HepG2 (cell line): ENCODE measurements around the gene PIM1. TPM values are rescaled to one million over a fixed set of nuclear protein-coding genes. Genes with fewer than 3 reads are reported as not detected.

ENCODE experiments used
- FOXA3 ChIP-seq: IDR thresholded peaks from 2 replicates; pipeline ENCODE4 v1.6.1; 2016; ENCODE audit warnings: missing genetic modification reagents, missing compliant biosample characterization
- HNRNPK ChIP-seq: fragments of 200-400 bp; formaldehyde crosslinking; IDR thresholded peaks from 2 replicates; pipeline ENCODE4 v1.6.1; 2018; ENCODE audit warnings: low read length, low read depth, moderate library complexity, mild to moderate bottlenecking; ENCODE audit not compliant: poor library complexity, severe bottlenecking
- LCORL ChIP-seq, 2 experiments: fragments of 450-650 bp in 1 of 2; sonication (generic) in 1 of 2; formaldehyde crosslinking in 1 of 2; IDR thresholded peaks; 2 replicates each; pipeline versions ENCODE4 v1.5.0 to v1.6.1; 2017 to 2020; ENCODE audit warnings: antibody characterized with exemption in 1 of 2, missing genetic modification reagents in 1 of 2
- MTF2 ChIP-seq: sonication (generic); formaldehyde crosslinking; IDR thresholded peaks from 2 replicates; pipeline ENCODE4 v1.5.0; 2020; ENCODE audit warnings: missing genetic modification reagents, borderline replicate concordance
- RBFOX2 ChIP-seq: fragments of 200-400 bp; formaldehyde crosslinking; IDR thresholded peaks from 2 replicates; pipeline ENCODE4 v1.6.1; 2017; ENCODE audit warnings: low read depth, mild to moderate bottlenecking, low read length
- SOX13 ChIP-seq, 3 experiments: fragments of 450-650 bp in 1 of 3; sonication (generic) in 1 of 3; formaldehyde crosslinking in 1 of 3; IDR thresholded peaks in 2 of 3; conservative IDR thresholded peaks in 1 of 3; 2 replicates each; pipeline versions ENCODE4 v1.5.0 to v1.6.1; 2016 to 2020; ENCODE audit warnings: antibody characterized with exemption in 1 of 3, mild to moderate bottlenecking in 1 of 3, missing compliant biosample characterization in 1 of 3, missing genetic modification reagents in 1 of 3, moderate library complexity in 1 of 3
- ZBTB21 ChIP-seq: sonication (generic); formaldehyde crosslinking; IDR thresholded peaks from 2 replicates; pipeline ENCODE4 v1.4.0; 2020; ENCODE audit warnings: missing genetic modification reagents
- ZFP1 ChIP-seq: IDR thresholded peaks from 2 replicates; pipeline ENCODE4 v1.6.1; 2016
- polyA plus RNA-seq, 8 experiments: library from polyadenylated mRNA; depleted of rRNA in 3 of 8; stranded (reverse) in 7 of 8; unstranded in 1 of 8; fragments of >200 nt; fragmentation: Illumina TruSeq in 4 of 8; extraction: Trizol in 4 of 8; gene quantifications; 2 replicates each; pipeline versions ENCODE4 v1.2.1 to v1.2.3, GENCODE V29; 2011 to 2016; ENCODE audit warnings: low read depth in 4 of 8, missing spikeins in 1 of 8, mixed read lengths in 1 of 8; ENCODE audit not compliant: insufficient read depth in 1 of 8
- total RNA-seq, 5 experiments: library from RNA; depleted of rRNA; stranded (reverse); fragments of >200 nt; fragmentation: Illumina TruSeq; extraction: Trizol; gene quantifications; 2 replicates each; pipeline ENCODE4 v1.2.3, GENCODE V29; 2016; ENCODE audit warnings: low read depth in 1 of 5
- TF ChIP-seq, protein P1 (sequence below): sonication (generic); formaldehyde crosslinking; conservative IDR thresholded peaks from 2 replicates; pipeline ENCODE4 v1.4.0; 2020; ENCODE audit warnings: mild to moderate bottlenecking, missing genetic modification reagents, moderate library complexity
- TF ChIP-seq, protein P2 (sequence below), 2 experiments: fragments of 450-650 bp in 1 of 2; sonication (generic) in 1 of 2; formaldehyde crosslinking in 1 of 2; IDR thresholded peaks; 2 replicates each; pipeline versions ENCODE4 v1.6.1 to v1.8.0; 2016 to 2022; ENCODE audit warnings: antibody characterized with exemption in 1 of 2, mild to moderate bottlenecking in 1 of 2, missing genetic modification reagents in 1 of 2
- TF ChIP-seq, protein P3 (sequence below): sonication (generic); formaldehyde crosslinking; IDR thresholded peaks from 2 replicates; pipeline ENCODE4 v1.5.0; 2020; ENCODE audit warnings: missing genetic modification reagents
- TF ChIP-seq, protein P4 (sequence below): sonication (generic); formaldehyde crosslinking; IDR thresholded peaks from 2 replicates; pipeline ENCODE4 v1.4.0; 2020; ENCODE audit warnings: mild to moderate bottlenecking, missing genetic modification reagents

Gene PIM1
- total and polyA plus RNA-seq, 2 of the 13 experiments (the other 11 are each of a cell fraction or from before 2014, with no cell fraction given) = 29.4 to 117 TPM

DNA sequence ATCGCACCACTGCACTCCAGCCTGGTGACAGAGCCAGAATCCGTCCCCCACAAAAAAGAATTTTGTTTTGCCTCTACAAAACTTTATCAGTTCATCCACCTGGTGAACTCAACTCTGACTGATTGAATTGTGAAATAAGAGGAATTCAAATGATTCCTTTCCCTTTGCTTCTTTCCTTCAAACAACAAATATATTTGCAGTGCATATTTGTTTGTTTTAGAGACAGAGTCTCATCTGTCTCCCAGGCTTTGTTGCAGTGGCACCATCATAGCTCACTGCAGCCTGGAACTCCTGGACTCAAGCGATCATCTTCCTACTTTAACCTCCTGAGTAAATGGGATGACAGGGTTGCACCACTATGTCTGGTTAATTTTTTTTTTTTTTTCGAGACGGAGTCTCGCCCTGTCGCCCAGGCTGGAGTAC is 23.2 kb upstream of the PIM1 start (continued):
- TF ChIP-seq, protein P1, sequence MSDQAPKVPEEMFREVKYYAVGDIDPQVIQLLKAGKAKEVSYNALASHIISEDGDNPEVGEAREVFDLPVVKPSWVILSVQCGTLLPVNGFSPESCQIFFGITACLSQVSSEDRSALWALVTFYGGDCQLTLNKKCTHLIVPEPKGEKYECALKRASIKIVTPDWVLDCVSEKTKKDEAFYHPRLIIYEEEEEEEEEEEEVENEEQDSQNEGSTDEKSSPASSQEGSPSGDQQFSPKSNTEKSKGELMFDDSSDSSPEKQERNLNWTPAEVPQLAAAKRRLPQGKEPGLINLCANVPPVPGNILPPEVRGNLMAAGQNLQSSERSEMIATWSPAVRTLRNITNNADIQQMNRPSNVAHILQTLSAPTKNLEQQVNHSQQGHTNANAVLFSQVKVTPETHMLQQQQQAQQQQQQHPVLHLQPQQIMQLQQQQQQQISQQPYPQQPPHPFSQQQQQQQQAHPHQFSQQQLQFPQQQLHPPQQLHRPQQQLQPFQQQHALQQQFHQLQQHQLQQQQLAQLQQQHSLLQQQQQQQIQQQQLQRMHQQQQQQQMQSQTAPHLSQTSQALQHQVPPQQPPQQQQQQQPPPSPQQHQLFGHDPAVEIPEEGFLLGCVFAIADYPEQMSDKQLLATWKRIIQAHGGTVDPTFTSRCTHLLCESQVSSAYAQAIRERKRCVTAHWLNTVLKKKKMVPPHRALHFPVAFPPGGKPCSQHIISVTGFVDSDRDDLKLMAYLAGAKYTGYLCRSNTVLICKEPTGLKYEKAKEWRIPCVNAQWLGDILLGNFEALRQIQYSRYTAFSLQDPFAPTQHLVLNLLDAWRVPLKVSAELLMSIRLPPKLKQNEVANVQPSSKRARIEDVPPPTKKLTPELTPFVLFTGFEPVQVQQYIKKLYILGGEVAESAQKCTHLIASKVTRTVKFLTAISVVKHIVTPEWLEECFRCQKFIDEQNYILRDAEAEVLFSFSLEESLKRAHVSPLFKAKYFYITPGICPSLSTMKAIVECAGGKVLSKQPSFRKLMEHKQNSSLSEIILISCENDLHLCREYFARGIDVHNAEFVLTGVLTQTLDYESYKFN (CRISPR knock-in tag) = peak; percentile 69
- TF ChIP-seq LCORL (IDR thresholded peaks at IDR 0.05) = no peak
- TF ChIP-seq LCORL (CRISPR knock-in tag; IDR thresholded peaks at IDR 0.05) = peak; percentile 83
- no peak for TF ChIP-seq SOX13 (IDR thresholded peaks at IDR 0.05)
- peak in 1 of 2 experiments; percentile 61; a peak in 1 of 4 replicates for TF ChIP-seq SOX13 (CRISPR knock-in tag; conservative IDR thresholded peaks at IDR 0.05 in 1 of 2, IDR thresholded peaks at IDR 0.05 in 1 of 2)
- no peak for TF ChIP-seq RBFOX2
- TF ChIP-seq HNRNPK = no peak
- TF ChIP-seq MTF2 (CRISPR knock-in tag) = 0 out of 2 replicates have a peak, but pooled peaks have one; percentile 39
- peak; percentile 64 for TF ChIP-seq FOXA3 (CRISPR knock-in tag)
- no peak for TF ChIP-seq ZBTB21 (CRISPR knock-in tag)
- no peak for TF ChIP-seq ZFP1 (CRISPR knock-in tag)
- TF ChIP-seq, protein P2, sequence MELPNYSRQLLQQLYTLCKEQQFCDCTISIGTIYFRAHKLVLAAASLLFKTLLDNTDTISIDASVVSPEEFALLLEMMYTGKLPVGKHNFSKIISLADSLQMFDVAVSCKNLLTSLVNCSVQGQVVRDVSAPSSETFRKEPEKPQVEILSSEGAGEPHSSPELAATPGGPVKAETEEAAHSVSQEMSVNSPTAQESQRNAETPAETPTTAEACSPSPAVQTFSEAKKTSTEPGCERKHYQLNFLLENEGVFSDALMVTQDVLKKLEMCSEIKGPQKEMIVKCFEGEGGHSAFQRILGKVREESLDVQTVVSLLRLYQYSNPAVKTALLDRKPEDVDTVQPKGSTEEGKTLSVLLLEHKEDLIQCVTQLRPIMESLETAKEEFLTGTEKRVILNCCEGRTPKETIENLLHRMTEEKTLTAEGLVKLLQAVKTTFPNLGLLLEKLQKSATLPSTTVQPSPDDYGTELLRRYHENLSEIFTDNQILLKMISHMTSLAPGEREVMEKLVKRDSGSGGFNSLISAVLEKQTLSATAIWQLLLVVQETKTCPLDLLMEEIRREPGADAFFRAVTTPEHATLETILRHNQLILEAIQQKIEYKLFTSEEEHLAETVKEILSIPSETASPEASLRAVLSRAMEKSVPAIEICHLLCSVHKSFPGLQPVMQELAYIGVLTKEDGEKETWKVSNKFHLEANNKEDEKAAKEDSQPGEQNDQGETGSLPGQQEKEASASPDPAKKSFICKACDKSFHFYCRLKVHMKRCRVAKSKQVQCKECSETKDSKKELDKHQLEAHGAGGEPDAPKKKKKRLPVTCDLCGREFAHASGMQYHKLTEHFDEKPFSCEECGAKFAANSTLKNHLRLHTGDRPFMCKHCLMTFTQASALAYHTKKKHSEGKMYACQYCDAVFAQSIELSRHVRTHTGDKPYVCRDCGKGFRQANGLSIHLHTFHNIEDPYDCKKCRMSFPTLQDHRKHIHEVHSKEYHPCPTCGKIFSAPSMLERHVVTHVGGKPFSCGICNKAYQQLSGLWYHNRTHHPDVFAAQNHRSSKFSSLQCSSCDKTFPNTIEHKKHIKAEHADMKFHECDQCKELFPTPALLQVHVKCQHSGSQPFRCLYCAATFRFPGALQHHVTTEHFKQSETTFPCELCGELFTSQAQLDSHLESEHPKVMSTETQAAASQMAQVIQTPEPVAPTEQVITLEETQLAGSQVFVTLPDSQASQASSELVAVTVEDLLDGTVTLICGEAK (IDR thresholded peaks at IDR 0.05) = peak; percentile 83
- TF ChIP-seq, protein P2 (CRISPR knock-in tag; IDR thresholded peaks at IDR 0.05) = peak; percentile 98
- TF ChIP-seq, protein P3, sequence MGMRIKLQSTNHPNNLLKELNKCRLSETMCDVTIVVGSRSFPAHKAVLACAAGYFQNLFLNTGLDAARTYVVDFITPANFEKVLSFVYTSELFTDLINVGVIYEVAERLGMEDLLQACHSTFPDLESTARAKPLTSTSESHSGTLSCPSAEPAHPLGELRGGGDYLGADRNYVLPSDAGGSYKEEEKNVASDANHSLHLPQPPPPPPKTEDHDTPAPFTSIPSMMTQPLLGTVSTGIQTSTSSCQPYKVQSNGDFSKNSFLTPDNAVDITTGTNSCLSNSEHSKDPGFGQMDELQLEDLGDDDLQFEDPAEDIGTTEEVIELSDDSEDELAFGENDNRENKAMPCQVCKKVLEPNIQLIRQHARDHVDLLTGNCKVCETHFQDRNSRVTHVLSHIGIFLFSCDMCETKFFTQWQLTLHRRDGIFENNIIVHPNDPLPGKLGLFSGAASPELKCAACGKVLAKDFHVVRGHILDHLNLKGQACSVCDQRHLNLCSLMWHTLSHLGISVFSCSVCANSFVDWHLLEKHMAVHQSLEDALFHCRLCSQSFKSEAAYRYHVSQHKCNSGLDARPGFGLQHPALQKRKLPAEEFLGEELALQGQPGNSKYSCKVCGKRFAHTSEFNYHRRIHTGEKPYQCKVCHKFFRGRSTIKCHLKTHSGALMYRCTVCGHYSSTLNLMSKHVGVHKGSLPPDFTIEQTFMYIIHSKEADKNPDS (CRISPR knock-in tag) = peak; percentile 61; the same call in 1 of the 2 replicates
- TF ChIP-seq, protein P4, sequence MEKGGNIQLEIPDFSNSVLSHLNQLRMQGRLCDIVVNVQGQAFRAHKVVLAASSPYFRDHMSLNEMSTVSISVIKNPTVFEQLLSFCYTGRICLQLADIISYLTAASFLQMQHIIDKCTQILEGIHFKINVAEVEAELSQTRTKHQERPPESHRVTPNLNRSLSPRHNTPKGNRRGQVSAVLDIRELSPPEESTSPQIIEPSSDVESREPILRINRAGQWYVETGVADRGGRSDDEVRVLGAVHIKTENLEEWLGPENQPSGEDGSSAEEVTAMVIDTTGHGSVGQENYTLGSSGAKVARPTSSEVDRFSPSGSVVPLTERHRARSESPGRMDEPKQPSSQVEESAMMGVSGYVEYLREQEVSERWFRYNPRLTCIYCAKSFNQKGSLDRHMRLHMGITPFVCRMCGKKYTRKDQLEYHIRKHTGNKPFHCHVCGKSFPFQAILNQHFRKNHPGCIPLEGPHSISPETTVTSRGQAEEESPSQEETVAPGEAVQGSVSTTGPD = no peak
